Coronary artery (tissue), 2 donors: Measurements from ENCODE around the gene UBL5.
"Not testable (repeated sequence)": the region's sequence is repeated elsewhere in the genome, so short reads cannot be mapped to it uniquely, and the experiment has no call there.

Source experiments
- DNase-seq: peaks from one replicate; pipeline ENCODE4 v3.0.0-alpha.2; 2017; ENCODE audit warnings: low spot score
- H3K27ac ChIP-seq, 2 donors: fragments of 200-600 bp; sonication (generic); one replicate each; pipeline ENCODE4 v1.5.1; 2016 to 2019
- H3K4me3 ChIP-seq: fragments of 200-600 bp; sonication (generic); 2 replicates; pipeline ENCODE4 v1.5.1; 2016; ENCODE audit warnings: mild to moderate bottlenecking, moderate library complexity
- CTCF ChIP-seq: fragments of 200-600 bp; sonication (generic); IDR thresholded peaks from one replicate; pipeline ENCODE4 v1.5.1; 2019; ENCODE audit warnings: antibody characterized with exemption

Gene UBL5

GRCh38 chr19:9835507-9835949 is 7.8 kb downstream of the UBL5 start:
- Histone ChIP-seq H3K4me3 (peak overlapping the region; percentile 98), H3K27ac (peak overlapping the region; percentile 58 to 85)
- no peak for DNase-seq
- no peak for TF ChIP-seq CTCF

- H3K4me3 ChIP-seq, result peak overlapping the region; percentile 98
- TF ChIP-seq CTCF, result no peak
- DNase-seq, result no peak
- no peak overlapping the region for H3K27ac ChIP-seq
Measured at GRCh38 chr19:9836021-9836420, 8.3 kb downstream of the UBL5 start.

GRCh38 chr19:9838324-9838723 is 10.6 kb downstream of the UBL5 start:
- TF ChIP-seq CTCF, result no peak
- H3K4me3 ChIP-seq, result no peak overlapping the region
- DNase-seq, result no peak
- H3K27ac ChIP-seq, result no peak overlapping the region

GRCh38 chr19:9839415-9839814 is 11.7 kb downstream of the UBL5 start:
- no peak overlapping the region for H3K27ac ChIP-seq
- no peak overlapping the region for H3K4me3 ChIP-seq
- no peak for DNase-seq
- TF ChIP-seq CTCF, result no peak

GRCh38 chr19:9842834-9843625 is 15.3 kb downstream of the UBL5 start:
- no peak overlapping the region for H3K4me3 ChIP-seq
- no peak overlapping the region for H3K27ac ChIP-seq
- DNase-seq, result no peak
- TF ChIP-seq CTCF, result no peak

GRCh38 chr19:9843626-9844273 is 16.0 kb downstream of the UBL5 start:
- DNase-seq, H3K27ac ChIP-seq, H3K4me3 ChIP-seq: not testable (repeated sequence)

- DNase-seq, result no peak
Measured at GRCh38 chr19:9847087-9847671, 19.5 kb downstream of the UBL5 start.

More at GRCh38 chr19:9847087-9847671, 19.5 kb downstream of the UBL5 start:
- Histone ChIP-seq H3K27ac (peak overlapping the region in 1 of 2 donors; percentile 18), H3K4me3 (no peak overlapping the region)
- TF ChIP-seq CTCF, result no peak
